ENCODE measurements around the gene OR2J2. TPM values are rescaled to one million over a fixed set of nuclear protein-coding genes. Genes with fewer than 3 reads are reported as not detected.
"Not testable (repeated sequence)": the region's sequence is repeated elsewhere in the genome, so short reads cannot be mapped to it uniquely, and the experiment has no call there.

The OR2J2 gene
- total RNA-seq, 2 experiments from 2014 or later: not detected

GRCh38 chr6:29216528-29216927 lies 45.8 kb downstream of the OR2J2 start:
- Histone ChIP-seq H3K4me3 (ENCODE audit: low read length) (no peak overlapping the region), H3K27ac (ENCODE audit: low read depth in 1 of 2, low read length in 2 of 2) (no peak overlapping the region), H3K36me3 (ENCODE audit: insufficient read depth, low read length) (no peaks in the 10 kb centered on the region), H3K4me1 (ENCODE audit: insufficient read depth, low read length) (no peaks in the 10 kb centered on the region), H3K27me3 (ENCODE audit: control insufficient read depth in 1 of 2, insufficient read depth in 2 of 2, low read length in 2 of 2) (peaks cover 5 to 11% of the 10 kb centered on the region in 2 experiments), H3K9me3 (ENCODE audit: control insufficient read depth in 1 of 2, insufficient read depth in 1 of 2, low read length in 2 of 2) (peaks cover 0 to 4% of the 10 kb centered on the region in 2 experiments)
- TF ChIP-seq, protein P1, sequence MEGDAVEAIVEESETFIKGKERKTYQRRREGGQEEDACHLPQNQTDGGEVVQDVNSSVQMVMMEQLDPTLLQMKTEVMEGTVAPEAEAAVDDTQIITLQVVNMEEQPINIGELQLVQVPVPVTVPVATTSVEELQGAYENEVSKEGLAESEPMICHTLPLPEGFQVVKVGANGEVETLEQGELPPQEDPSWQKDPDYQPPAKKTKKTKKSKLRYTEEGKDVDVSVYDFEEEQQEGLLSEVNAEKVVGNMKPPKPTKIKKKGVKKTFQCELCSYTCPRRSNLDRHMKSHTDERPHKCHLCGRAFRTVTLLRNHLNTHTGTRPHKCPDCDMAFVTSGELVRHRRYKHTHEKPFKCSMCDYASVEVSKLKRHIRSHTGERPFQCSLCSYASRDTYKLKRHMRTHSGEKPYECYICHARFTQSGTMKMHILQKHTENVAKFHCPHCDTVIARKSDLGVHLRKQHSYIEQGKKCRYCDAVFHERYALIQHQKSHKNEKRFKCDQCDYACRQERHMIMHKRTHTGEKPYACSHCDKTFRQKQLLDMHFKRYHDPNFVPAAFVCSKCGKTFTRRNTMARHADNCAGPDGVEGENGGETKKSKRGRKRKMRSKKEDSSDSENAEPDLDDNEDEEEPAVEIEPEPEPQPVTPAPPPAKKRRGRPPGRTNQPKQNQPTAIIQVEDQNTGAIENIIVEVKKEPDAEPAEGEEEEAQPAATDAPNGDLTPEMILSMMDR (IDR thresholded peaks at IDR 0.05): no peak
- no peak for ATAC-seq (ENCODE audit: poor library complexity)
- DNase-seq: no peak
- peaks cover 44% of the 10 kb centered on the region for H3K27me3 Mint-ChIP-seq
- no peak overlapping the region for H3K4me3 Mint-ChIP-seq
- H3K27ac Mint-ChIP-seq: no peak overlapping the region
- intact Hi-C loops (cut with DNase I, micrococcal nuclease): no loop called here
- ChIA-PET CTCF (no interaction called here), POLR2A (no interaction called here)
- H3K36me3 Mint-ChIP-seq (ENCODE audit: low read depth): no peaks in the 10 kb centered on the region
- H3K9me3 Mint-ChIP-seq: no peaks in the 10 kb centered on the region
- H3K4me1 Mint-ChIP-seq (ENCODE audit: low read depth): no peaks in the 10 kb centered on the region

- H3K27ac ChIP-seq (ENCODE audit: low read depth in 1 of 2, low read length in 2 of 2); H3K4me3 Mint-ChIP-seq; intact Hi-C loops (cut with DNase I, micrococcal nuclease); H3K9me3 ChIP-seq (ENCODE audit: control insufficient read depth in 1 of 2, insufficient read depth in 1 of 2, low read length in 2 of 2); H3K4me1 Mint-ChIP-seq (ENCODE audit: low read depth); CTCF ChIA-PET; H3K4me1 ChIP-seq (ENCODE audit: insufficient read depth, low read length); POLR2A ChIA-PET; ATAC-seq (ENCODE audit: poor library complexity); DNase-seq; H3K4me3 ChIP-seq (ENCODE audit: low read length); H3K27ac Mint-ChIP-seq; H3K9me3 Mint-ChIP-seq; H3K36me3 ChIP-seq (ENCODE audit: insufficient read depth, low read length); H3K36me3 Mint-ChIP-seq (ENCODE audit: low read depth): not testable (repeated sequence)
- peaks cover 5 to 11% of the 10 kb centered on the region in 2 experiments for H3K27me3 ChIP-seq (ENCODE audit: control insufficient read depth in 1 of 2, insufficient read depth in 2 of 2, low read length in 2 of 2)
- peaks cover 46% of the 10 kb centered on the region for H3K27me3 Mint-ChIP-seq
Measured at GRCh38 chr6:29217242-29217641, 46.5 kb downstream of the OR2J2 start.

DNA sequence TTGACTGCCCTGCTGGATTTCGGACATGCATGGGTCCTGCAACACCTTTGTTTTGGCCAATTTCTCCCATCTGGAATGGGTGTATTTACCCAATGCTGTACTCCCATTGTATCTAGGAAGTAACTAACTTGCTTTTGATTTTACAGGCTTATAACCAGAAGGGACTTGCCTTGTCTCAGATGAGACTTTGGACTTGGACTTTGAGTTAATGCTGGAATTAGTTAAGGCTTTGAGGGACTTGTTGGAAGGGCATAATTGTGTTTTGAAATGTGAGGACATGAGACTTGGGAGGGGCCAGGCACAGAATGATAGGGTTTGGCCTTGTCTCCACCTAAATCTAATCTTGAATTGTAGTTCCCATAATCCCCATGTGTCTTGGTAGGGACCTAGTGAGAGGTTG lies 47.3 kb downstream of the OR2J2 start:
- DNase-seq; H3K36me3 Mint-ChIP-seq (ENCODE audit: low read depth); H3K9me3 ChIP-seq (ENCODE audit: control insufficient read depth in 1 of 2, insufficient read depth in 1 of 2, low read length in 2 of 2); H3K4me3 Mint-ChIP-seq; ATAC-seq (ENCODE audit: poor library complexity); H3K27ac ChIP-seq (ENCODE audit: low read depth in 1 of 2, low read length in 2 of 2); H3K4me3 ChIP-seq (ENCODE audit: low read length); H3K9me3 Mint-ChIP-seq; intact Hi-C loops (cut with DNase I, micrococcal nuclease); CTCF ChIA-PET; H3K36me3 ChIP-seq (ENCODE audit: insufficient read depth, low read length); POLR2A ChIA-PET; H3K4me1 ChIP-seq (ENCODE audit: insufficient read depth, low read length); H3K27ac Mint-ChIP-seq; H3K4me1 Mint-ChIP-seq (ENCODE audit: low read depth): not testable (repeated sequence)
- H3K27me3 ChIP-seq (ENCODE audit: control insufficient read depth in 1 of 2, insufficient read depth in 2 of 2, low read length in 2 of 2): peaks cover 5 to 11% of the 10 kb centered on the region in 2 experiments
- H3K27me3 Mint-ChIP-seq: peaks cover 49% of the 10 kb centered on the region

Other genes with a start within 250 kb of the OR2J2 start
- 10 to 100 TPM; 11.5 to 13.2 TPM for gene TRIM27, start 246.9 kb upstream of the OR2J2 start, total RNA-seq
- under 1 TPM; 0.25 to 0.31 TPM for gene ZNF311, start 165.6 kb upstream of the OR2J2 start, total RNA-seq
- gene OR2W1, start 125.7 kb upstream of the OR2J2 start, total RNA-seq: not detected
- not detected for gene OR2B3, start 83.6 kb upstream of the OR2J2 start, total RNA-seq
- gene OR2J1, start 71.4 kb upstream of the OR2J2 start, total RNA-seq: not detected
- gene OR2J3, start 62.8 kb upstream of the OR2J2 start, total RNA-seq: not detected
- not detected for gene OR14J1, start 130.8 kb downstream of the OR2J2 start, total RNA-seq
- gene OR5V1, start 198.0 kb downstream of the OR2J2 start, total RNA-seq: not detected
- gene OR12D3, start 204.4 kb downstream of the OR2J2 start, total RNA-seq: not detected
- gene OR12D2, start 224.7 kb downstream of the OR2J2 start, total RNA-seq: not detected
- not detected for gene OR12D1, start 244.0 kb downstream of the OR2J2 start, total RNA-seq

All from CD4-positive, alpha-beta T cell (primary cell).